Thyroid gland (tissue), 4 donors: Measurements from ENCODE around the gene ST7. TPM values are rescaled to one million over a fixed set of nuclear protein-coding genes. Genes with fewer than 3 reads are reported as not detected.

Source experiments
- DNase-seq, 2 donors: peaks; one replicate each; pipeline ENCODE4 v3.0.0-alpha.2; 2019
- H3K27ac ChIP-seq, 3 donors: fragments of 200-600 bp; sonication (generic); 1 replicate in 2 of 3; 2 replicates in 1 of 3; pipeline ENCODE4 v1.5.1; 2016 to 2019; ENCODE audit warnings: mild to moderate bottlenecking in 1 of 3, moderate library complexity in 1 of 3
- H3K27me3 ChIP-seq: fragments of 200-600 bp; sonication (generic); one replicate; pipeline ENCODE4 v1.5.1; 2019
- H3K36me3 ChIP-seq, 2 donors: fragments of 200-600 bp; sonication (generic); one replicate each; pipeline ENCODE4 v1.5.1; 2016 to 2019
- H3K4me1 ChIP-seq, 2 donors: fragments of 200-600 bp; sonication (generic); one replicate each; pipeline ENCODE4 v1.5.1; 2017 to 2019
- H3K4me3 ChIP-seq, 3 donors: fragments of 200-600 bp; sonication (generic); replicated peaks in 1 of 3; 1 replicate in 2 of 3; 2 replicates in 1 of 3; pipeline ENCODE4 v1.5.1; 2016; ENCODE audit warnings: mild to moderate bottlenecking in 1 of 3
- H3K9me3 ChIP-seq: fragments of 200-600 bp; sonication (generic); one replicate; pipeline ENCODE4 v1.5.1; 2017
- CTCF ChIP-seq, 6 experiments: fragments of 200-600 bp in 3 of 6; fragments of 450-650 bp in 3 of 6; sonication (generic) in 3 of 6; IDR thresholded peaks; one replicate each; pipeline ENCODE4 v1.5.1; 2016 to 2019; ENCODE audit warnings: antibody characterized with exemption in 6 of 6, mild to moderate bottlenecking in 2 of 6, inconsistent platforms in 1 of 6, moderate library complexity in 1 of 6
- POLR2A ChIP-seq, 2 donors: fragments of 450-650 bp; IDR thresholded peaks; one replicate each; pipeline ENCODE4 v1.6.1; 2017; ENCODE audit warnings: antibody characterized with exemption in 2 of 2, mild to moderate bottlenecking in 2 of 2, moderate library complexity in 1 of 2
- WGBS, 2 donors: methylation state at CpG; one replicate each; pipeline ENCODE4 v1.1.5; 2017; 5-methylcytosine and 5-hydroxymethylcytosine counted together
- intact Hi-C: fragments of 100-400 bp; cut with DNase I; formaldehyde crosslinking; loops from one replicate; pipeline ENCODE4 v1.15.1; 2023
- total RNA-seq, 4 donors: library from RNA; depleted of rRNA; stranded (reverse); fragments of >200 nt; gene quantifications; one replicate each; pipeline ENCODE4 v1.2.3, GENCODE V29; 2016

Gene ST7
- total RNA-seq, 4 donors from 2014 or later, result 62.8 to 75.1 (median 66.7) TPM

DNA sequence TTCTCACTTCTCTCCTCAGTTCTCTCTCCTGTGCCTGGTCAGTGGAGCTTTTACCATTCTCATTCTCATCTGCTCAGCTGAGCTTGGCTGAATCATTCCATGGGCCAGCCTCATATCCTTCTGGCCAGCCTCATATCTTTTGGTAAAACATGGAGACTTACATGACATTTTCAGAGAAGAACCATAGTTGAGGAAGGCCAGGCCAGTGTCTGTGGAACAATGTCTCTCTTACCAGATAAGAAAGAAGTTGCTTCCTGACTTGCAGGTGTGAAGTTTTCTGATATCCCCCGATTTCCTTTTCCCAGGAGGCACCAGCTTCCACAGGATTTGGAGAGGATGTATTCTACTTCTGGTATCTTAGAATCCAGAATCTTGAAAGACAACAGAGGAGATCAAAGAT lies 24.7 kb downstream of the ST7 start:
- Histone ChIP-seq H3K27me3 (no peaks in the 10 kb centered on the region), H3K9me3 (no peaks in the 10 kb centered on the region), H3K4me1 (no peaks in the 10 kb centered on the region), H3K4me3 (no peak overlapping the region), H3K36me3 (no peaks in the 10 kb centered on the region), H3K27ac (no peak overlapping the region)
- 76 to 85% methylated on average over 1 of the region's 1 CpG for WGBS, 2 donors
- DNase-seq, result no peak
- intact Hi-C loops, result no loop called here
- no peak for TF ChIP-seq CTCF (IDR thresholded peaks at IDR 0.05)
- no peak for TF ChIP-seq POLR2A (IDR thresholded peaks at IDR 0.05)

DNA sequence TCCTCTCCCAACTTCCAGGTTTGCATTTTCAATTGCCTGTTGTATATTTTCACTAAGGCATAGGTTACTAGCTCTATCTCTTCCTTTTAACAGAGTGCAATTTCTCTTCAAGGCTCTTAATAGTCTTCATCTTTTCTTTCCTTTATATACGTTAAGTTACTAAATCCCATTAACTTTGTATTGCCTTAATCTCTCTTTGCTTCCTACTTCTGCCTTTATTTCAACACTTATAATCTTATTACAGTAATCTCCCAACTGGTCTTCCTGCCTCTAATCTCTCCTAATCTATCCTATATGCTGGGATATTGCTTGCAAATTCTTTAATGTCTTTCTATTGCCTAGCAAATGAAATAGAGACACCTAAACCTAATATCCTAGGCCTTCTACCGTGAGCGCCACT lies 26.1 kb downstream of the ST7 start:
- Histone ChIP-seq H3K27me3 (no peaks in the 10 kb centered on the region), H3K4me1 (no peaks in the 10 kb centered on the region), H3K27ac (no peak overlapping the region), H3K4me3 (no peak overlapping the region), H3K9me3 (no peaks in the 10 kb centered on the region), H3K36me3 (no peaks in the 10 kb centered on the region)
- intact Hi-C loops, result no loop called here
- no peak for DNase-seq
- TF ChIP-seq CTCF (IDR thresholded peaks at IDR 0.05) (no peak), POLR2A (IDR thresholded peaks at IDR 0.05) (no peak)
- WGBS, 2 donors, result 97 to 99% methylated on average over 3 of the region's 3 CpGs

GRCh38 chr7:116980354-116980753 lies 27.1 kb downstream of the ST7 start:
- H3K27ac ChIP-seq, result no peak overlapping the region
- no peak for DNase-seq
- no peaks in the 10 kb centered on the region for H3K9me3 ChIP-seq
- H3K36me3 ChIP-seq, result no peaks in the 10 kb centered on the region
- no peaks in the 10 kb centered on the region for H3K27me3 ChIP-seq
- TF ChIP-seq POLR2A (IDR thresholded peaks at IDR 0.05) (no peak), CTCF (IDR thresholded peaks at IDR 0.05) (no peak)
- no peak overlapping the region for H3K4me3 ChIP-seq
- 85 to 94% methylated on average over 4 of the region's 4 CpGs for WGBS, 2 donors
- H3K4me1 ChIP-seq, result no peaks in the 10 kb centered on the region
- intact Hi-C loops, result loop anchor here (10.0 kb wide), 1 partner anchor 46 kb away; no protein-coding TSS in a partner anchor

DNA sequence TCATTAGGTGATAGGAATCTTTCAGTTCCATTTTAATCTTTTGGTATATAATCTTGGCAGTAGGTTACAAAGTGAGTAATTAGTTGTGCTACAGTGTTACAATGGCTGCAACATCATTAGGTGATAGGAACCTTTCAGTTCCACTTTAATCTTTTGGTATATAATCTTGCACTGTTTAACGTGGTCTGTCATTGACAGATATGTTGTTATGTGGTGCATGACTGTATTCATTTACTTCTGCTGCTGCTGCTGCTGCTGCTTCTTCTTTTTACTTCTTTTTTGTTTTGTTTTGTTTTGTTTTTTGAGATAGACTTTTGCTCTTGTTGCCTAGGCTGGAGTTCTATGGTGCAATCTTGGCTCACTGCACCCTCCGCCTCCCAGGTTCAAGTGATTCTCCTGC lies 28.6 kb downstream of the ST7 start:
- Histone ChIP-seq H3K9me3 (no peaks in the 10 kb centered on the region), H3K27ac (no peak overlapping the region), H3K4me1 (no peaks in the 10 kb centered on the region), H3K27me3 (no peaks in the 10 kb centered on the region), H3K36me3 (no peaks in the 10 kb centered on the region), H3K4me3 (no peak overlapping the region)
- intact Hi-C loops, result loop anchor here (10.0 kb wide), 1 partner anchor 47 kb away; no protein-coding TSS in a partner anchor
- WGBS, 2 donors, result 85 to 96% methylated on average over 2 of the region's 2 CpGs
- no peak for DNase-seq
- no peak for TF ChIP-seq CTCF (IDR thresholded peaks at IDR 0.05)
- no peak for TF ChIP-seq POLR2A (IDR thresholded peaks at IDR 0.05)

- Histone ChIP-seq H3K27ac (no peak overlapping the region), H3K9me3 (no peaks in the 10 kb centered on the region), H3K4me1 (no peaks in the 10 kb centered on the region), H3K27me3 (no peaks in the 10 kb centered on the region), H3K36me3 (no peaks in the 10 kb centered on the region), H3K4me3 (no peak overlapping the region)
- 77 to 78% methylated on average over 2 of the region's 2 CpGs for WGBS, 2 donors
- no peak for TF ChIP-seq POLR2A (IDR thresholded peaks at IDR 0.05)
- no peak for TF ChIP-seq CTCF (IDR thresholded peaks at IDR 0.05)
- DNase-seq, result no peak
- intact Hi-C loops, result loop anchor here (10.0 kb wide), 1 partner anchor 50 kb away; no protein-coding TSS in a partner anchor
These were observed 31.2 kb downstream of the ST7 start for GRCh38 chr7:116984511-116984910.
